T1000 (cell line): ENCODE data around the gene GJB1.

Source experiments
- DNase-seq: peaks from one replicate; lab custom pipeline; 2025; ENCODE audit warnings: mixed read lengths; lab: John Stamatoyannopoulos, UW

The GJB1 gene

DNA sequence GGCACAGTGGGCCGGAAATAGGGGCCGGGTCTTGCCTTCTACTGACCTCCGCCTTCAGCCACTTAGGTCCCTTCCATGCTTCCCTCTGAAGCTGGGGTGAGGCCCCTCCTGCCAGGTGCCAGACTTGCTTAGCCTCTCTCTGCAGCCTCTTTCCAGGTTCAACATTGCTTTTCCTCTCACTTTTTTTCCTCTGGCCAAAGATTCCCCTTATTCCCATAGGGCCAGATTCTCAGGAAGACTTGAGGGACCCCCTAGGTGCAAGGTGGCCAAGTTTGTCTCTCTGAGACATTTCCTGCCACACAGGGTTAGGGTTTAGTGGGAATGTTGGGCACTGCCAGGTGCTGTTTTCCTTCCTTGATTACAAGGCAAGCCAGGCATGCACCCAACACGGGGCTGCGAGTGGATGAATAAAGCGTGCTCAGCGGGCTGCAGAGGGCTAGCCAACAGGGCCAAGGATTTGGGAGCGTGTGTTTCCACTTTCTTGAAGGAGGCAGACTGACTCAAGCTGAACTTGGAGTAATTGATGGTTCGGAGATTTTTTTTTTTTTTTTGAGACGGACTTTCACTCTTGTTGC is 7.6 kb upstream of the GJB1 start:
- DNase-seq, result no peak

DNA sequence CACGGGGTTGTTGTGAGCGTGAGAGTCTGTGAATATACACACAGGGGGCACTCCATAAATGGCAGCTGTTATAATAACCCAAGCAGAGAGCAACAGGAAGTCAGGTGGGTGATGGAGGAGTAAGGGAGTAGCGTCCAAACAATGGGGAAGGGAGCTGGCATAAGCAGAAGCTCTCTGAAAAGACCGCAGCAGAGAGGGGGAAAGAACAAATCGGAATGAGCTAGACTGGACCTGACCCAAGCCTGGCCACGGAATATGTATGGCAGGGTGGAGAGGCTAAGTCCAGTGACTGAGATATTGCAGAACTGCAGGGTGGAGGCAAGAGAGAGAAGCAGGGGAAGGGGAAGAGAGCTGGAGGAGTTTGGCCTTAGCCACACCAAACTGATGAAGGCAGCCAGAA is 6.5 kb upstream of the GJB1 start:
- no peak for DNase-seq

DNA sequence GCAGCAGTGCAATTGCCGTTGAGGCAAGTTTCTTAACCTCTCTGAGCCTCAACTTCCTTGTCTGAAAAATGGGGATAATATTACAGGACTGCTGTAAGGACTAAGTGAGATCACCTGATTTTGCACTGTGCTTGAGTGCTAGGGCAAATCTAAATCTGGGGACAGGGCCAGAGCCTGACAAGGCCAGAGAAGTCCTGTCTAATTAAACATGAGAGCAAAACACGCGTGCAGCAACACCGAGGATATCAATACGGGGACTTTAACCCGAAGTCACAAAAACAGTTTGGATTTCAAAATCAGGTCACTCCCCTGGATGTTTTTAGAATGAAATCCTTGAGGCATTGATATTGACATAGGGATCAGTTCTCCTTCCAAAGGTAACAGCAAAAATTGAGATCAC is 5.7 kb upstream of the GJB1 start:
- DNase-seq, result no peak

DNA sequence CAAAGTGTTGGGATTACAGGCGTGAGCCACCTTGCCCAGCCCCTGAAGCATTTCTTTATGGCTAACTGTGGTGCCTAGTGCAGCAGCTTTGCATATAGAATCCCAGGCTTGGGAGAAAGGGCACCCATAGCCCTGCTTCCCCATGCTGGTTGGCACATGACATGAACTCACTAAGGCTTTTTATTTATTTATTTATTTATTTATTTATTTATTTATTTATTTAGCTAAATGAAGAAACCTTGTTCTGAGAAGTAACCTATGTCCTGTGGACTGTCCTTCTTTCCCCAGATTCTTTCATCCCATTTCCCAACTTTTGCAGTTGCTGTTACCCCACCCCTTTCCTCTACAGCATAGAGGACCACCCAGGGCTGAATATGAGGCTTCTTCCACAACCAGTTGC is 1.9 kb upstream of the GJB1 start:
- no peak for DNase-seq

DNA sequence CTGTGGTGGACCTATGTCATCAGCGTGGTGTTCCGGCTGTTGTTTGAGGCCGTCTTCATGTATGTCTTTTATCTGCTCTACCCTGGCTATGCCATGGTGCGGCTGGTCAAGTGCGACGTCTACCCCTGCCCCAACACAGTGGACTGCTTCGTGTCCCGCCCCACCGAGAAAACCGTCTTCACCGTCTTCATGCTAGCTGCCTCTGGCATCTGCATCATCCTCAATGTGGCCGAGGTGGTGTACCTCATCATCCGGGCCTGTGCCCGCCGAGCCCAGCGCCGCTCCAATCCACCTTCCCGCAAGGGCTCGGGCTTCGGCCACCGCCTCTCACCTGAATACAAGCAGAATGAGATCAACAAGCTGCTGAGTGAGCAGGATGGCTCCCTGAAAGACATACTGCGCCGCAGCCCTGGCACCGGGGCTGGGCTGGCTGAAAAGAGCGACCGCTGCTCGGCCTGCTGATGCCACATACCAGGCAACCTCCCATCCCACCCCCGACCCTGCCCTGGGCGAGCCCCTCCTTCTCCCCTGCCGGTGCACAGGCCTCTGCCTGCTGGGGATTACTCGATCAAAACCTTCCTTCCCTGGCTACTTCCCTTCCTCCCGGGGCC is 1.2 kb downstream of the GJB1 start:
- no peak for DNase-seq

DNA sequence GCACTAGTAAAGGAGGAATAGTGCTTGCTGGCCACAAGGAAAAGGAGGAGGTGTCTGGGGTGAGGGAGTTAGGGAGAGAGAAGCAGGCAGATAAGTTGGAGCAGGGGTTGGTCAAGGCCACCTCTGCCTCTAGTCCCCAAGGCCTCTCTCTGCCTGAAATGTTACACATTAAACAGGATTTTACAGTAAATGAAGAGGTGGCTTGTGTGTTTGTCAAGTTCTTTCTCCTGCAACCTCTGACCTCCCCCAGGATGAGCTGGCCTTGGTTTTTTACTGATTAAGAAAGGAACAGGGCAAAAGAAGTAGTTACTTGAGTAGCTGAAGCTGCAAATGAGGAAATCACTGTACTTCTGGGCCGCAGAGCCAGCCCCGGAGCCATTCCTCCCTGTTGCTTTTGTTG is 2.0 kb downstream of the GJB1 start:
- no peak for DNase-seq

DNA sequence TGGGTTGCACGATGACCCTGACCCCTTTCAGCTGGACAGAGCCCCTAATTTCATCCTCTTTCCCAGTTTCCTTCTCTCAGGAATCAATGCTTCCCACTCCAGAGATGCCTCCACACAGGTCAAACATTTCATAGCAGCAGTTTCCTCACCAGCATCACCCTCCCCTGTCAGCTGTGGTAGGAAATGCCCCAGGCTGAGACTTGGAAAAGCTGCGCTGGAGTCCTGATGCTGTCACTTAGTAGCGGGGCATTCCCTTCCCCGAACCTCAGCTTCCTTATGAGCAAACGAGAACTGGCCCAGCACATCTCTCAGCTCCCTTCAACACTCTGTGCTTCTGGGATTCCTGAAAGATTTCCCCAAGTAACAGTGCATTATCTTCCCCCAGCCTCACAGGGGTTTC is 2.7 kb downstream of the GJB1 start:
- no peak for DNase-seq

DNA sequence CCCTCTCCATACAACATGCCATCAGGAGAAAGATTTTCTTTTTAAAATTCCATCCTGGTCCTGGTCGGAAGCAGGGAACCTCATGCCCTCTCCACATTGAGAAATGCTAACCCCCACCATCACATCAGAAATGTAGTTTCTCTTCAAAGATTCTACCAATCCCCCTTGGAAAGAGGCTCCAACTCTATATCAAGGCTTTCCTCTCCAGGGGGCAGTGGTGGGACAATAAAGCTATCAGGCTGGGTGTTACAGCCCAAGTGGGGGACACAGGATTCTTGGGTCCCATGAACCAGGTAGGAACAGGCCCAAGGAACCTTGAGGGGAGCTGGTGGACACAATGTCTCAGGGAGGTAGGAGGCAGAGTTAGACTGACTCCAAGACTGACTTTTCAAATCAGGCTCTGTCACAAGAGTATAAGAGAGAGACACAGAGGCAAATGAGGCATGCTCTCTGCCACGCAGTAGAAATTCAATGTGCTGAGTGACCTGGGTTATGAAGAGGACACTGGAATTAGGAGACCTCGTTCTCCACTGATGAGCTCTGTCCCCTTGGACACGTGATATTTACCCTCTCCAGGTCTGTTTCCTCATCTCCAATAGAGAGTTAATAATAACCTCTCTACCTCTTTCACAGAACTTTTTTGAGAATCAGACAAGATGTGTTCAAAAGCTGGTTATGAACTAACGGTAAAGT is 4.5 kb downstream of the GJB1 start:
- DNase-seq, result no peak

DNA sequence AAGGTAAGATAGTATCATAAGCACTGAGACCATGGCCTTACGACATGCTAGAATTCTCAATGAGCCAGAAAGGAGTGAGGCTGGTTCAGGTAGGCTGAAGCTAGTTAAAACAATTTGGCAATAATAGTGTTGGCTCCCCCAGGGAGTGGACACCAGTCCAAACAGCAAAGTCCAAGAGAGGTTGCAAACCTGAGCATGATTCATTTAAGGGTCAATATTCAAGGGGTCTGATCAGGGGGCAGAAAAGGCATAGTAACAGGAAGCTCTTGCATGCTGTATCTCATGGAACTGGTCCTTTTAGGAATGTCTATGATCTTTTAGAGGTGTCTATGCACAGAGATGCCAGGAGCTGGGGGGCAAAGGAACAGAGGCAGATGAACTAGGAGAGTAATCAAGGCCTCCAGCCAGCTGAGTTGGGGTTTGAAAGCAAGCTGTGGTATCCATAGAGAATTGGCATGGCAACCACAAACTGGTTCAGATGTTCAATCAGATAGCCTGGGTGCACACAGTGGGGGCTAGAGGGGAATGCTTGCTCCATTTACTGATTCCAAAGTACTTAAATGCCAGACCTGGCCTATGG is 5.1 kb downstream of the GJB1 start:
- no peak for DNase-seq

DNA sequence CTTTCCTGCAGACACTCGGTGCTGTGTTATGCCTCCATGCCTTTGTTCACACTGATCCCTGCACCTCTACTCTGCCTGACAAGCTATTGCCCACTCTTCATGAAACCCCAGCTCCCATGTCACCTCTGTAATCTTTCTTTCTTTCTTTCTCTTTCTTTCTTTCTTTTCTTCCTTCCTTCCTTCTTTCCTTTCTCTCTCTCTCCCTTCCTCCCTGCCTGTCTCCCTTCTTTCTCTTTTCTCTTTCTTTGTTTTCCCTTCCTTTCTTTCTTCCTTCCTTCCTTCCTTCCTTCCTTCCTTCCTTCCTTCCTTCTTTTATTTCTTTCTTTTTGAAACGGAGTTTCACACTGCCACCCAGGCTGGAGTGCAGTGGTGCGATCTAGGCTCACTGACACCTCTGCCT is 12.5 kb downstream of the GJB1 start:
- DNase-seq, result no peak

DNA sequence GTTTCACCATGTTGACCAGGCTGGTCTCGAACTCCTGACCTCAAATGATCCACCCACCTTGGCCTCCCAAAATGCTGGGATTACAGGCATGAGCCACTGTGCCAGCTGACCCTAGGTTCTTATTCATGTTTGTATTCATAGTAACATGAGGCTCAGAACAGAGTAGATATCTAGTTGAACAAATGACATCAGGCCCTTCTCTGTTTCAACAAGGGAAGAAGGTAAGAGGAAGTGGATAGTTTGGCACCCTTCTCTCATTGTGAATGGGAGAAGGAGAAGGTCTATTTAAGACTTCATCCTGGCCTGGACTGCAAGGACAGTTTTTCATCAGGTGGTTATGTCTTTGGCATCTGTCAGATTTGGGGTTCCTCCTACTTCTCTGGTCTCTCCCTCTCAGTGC is 13.8 kb downstream of the GJB1 start:
- no peak for DNase-seq

DNA sequence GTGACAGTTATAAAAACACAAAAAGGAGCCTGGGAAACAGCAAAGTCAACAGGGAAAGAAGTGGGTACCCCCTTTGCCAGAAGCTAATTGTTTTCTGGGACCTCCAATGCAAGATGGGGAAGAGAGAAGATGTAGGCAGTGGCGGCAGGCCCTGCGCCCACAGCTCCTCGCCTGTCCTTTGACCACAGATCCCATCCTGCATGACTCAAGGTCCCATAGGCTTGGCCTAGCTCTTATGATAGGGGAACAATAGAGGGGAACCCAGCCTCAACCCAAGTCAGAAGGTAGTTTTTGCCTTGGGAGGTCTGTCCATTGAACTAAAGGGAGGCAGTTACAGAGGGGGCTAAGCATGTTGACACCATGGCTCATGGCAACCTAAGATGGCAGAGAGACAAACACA is 16.8 kb downstream of the GJB1 start:
- DNase-seq, result no peak

DNA sequence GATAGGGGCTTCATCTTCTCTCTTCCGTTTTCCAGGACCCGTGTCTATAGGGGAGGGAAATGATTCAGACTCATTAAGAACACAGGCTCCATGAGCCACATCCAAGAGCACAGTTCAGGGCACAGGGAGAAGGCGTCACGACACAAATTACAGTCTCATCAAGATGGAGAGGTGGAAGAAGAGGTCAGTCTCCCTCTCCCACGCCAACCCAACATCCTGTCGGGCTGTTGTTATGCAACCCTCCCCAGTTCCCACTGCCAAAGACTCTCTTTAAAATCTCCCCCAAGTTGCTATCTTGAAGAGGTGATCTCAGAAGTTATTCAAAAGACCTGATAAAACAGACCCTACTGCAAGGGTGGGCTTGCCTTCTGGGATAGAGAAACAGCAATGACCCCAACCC is 18.3 kb downstream of the GJB1 start:
- DNase-seq, result no peak

DNA sequence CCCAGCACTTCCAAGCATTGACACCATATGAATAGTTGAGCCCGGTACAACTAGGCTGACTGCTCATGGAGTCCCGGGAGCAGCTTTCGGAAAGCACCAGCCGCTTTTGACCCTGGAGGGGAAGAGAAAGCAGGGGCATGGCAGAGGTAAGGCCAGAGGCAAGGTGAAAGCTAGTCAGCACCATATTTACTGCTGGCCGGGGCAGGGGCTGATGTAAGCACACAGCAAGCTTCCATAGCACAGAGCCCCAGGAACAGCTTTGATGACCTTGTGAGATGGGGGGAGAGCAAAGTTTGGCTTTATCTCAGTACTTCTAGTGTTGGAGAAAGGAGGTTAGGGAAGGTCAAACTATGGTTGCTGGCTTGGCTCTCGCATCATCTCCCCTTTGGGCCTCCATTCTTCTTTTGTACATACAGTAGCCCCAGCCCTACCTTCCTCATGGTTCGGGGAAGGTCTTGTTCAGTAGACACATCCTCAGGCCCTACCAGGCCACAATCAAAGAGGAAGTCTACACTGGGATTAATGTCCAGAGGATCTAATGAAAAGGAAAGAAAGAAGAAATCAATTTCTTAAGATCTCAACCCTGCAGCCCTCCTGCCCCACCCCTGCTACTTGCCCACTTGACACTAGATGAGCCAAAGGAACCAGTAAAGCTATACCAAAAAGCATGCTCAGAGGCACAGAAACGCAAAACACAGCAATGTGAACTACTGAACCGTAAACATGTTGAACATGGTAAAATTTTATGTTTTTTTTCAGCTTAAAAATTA is 21.5 kb downstream of the GJB1 start:
- no peak for DNase-seq

DNA sequence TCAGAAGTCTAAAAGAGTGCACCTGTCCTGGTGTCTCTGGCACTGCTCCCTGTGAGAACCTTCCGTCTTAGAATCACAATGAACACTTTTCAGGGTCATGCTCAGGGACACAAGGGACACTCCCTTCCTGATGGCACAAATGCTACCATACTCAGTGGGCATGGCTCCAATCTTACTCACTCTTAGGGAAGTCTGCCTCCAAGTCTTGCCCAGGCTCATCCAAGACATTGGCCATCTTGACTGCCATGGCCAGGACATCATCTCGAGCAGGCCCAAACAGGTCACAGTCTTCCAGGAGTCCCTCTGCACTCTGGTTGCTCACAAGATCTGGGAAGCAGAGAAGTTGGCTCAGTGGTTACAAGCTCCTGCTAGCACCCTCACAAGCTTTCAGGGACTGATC is 22.1 kb downstream of the GJB1 start:
- DNase-seq, result no peak

DNA sequence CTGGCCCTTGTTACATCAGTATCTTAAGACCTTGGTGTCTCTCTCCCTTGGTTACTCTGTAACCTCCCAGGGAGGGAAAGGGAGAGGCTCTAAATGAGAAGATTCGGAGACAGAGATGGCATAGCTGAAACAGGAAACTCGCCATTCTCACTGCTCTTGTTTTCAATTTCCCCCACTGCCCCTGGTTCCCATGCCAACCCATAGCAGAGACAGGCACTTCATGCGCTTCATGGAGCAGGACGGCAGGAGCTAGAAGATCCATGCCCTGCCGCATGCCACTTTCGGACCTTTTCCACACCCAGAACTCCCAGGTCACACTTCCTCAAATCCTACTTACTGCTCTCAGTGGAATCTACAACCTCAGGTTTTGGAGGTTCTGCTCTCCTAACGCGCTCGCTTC is 27.8 kb downstream of the GJB1 start:
- DNase-seq, result no peak

DNA sequence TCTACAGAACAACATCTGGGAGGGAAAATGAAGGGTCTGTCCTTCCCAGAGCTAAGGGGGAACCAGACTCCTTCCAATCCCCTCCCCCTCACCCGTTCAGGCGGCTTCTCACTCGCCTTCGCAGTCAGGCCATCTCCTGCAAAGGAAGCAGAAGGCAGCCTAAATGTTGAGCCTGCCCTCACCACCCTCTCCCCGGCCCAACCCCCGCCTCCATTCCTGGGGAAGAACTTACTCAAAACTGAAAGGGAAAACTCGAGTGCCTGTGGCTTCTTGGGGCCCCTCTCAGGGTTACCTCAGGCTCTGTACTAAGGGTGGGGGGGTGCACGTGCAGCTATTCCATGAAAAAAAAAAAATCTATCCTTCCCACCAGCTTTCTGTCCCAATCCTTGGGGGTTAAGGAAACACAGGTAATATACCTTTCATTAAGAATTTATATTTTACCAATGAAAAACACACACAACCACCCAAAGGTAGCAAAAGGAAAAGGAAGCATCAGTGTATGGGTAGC is 28.5 kb downstream of the GJB1 start:
- no peak for DNase-seq

DNA sequence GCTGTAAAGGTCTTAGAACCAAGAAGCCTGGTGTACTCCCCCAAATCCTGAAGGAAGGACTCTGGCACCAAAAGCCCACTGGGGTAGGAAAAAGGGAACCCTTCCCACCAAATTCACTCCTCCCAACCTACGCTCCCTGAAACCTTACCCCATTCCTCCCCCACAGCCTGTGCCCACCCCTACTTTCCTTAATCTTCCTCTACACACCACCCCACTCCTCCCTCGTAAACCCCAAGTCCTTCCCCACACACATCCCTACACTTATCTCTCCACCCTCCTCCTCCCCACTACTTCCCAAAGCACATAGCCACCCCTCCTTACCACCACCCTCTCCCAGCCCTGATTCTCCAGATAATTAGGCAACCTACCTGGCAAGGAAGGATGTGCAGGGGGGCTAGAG is 29.2 kb downstream of the GJB1 start:
- DNase-seq, result no peak

DNA sequence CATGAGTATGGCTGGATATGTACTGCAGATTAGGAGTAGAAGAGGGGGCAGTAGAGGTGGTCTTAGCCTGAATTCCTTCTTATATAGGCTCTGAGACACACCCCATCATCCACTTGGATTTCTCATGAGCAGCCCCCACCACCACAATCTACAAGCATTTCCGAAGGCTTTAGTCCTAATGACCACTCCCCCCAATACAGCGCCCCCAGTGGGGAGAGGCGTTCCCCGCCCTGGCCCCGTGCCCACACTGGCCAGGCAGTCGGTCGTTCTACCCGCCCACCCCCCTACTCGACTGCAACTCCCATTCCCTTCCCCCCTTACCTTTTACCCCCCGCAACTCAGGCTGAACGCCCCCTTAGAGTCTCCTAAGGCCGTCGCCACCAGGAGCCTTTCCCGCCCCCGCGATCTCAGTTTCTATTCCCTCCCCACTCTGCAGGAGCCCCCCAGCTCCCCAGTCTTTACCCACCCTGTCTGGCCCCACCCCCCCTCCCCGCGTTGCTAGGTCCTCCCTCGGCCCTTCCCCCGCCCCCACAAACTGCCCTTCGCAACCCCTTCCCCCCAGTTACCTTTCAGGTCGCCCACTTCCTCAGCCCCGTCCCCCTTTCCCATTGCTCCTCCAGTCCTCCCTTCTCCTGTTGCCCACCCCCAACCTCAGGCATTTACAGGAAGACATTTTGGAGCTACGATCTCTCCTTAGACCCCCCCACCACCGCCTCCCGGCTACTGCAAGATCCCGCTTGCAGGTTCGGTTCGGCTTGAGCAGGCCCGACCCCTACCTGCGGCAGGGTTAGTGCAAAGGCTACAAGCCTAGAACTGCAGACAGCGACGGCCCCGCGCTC is 30.4 kb downstream of the GJB1 start:
- no peak for DNase-seq

DNA sequence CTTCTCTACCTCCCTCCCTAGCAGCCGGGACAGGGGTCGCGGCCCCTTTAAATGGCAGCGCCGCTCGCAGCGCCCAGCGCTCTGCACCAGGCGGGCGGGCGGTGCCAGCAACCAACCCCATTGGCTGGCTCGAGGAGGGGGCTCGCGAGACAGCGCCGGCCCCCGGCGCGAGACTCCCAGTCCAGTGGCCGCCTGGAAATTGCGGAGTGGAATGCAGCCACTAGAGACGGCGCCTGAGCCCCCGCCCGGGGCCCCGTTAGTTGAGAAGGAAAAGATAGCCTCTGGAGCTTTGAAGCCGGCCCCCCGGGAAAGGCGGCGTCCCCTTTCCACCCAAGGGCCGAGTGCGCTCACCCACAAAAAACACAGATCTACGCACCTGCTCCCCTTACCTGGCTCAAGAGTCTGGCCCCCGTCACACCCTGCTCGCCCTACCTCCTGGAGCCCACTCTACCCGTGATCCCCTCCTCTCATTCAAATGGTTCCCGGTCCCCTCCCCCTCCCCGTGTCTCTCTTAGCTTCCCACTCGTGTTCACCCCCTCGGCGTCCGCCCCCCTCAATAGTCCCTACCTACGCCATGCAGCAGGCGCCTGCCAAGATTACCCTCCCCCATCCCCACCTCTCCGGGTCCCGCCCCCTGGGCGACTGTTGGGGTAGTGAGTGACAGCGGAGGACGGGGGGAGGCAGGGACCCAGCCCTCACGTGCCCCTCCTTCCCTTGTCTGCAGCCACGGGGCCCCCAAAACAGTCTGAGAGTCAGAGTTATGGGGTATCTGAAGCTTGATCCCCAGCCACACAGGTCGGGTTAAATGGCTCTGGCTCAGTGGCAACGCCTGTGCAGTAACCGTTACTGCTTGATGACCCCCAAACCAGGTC is 31.3 kb downstream of the GJB1 start, which contains the start of gene ZMYM3:
TSS of gene ZMYM3 (minus strand) at position 49 of the 872 bp plus-strand sequence. CDS start 885 bp downstream, outside the sequence.
- peak; percentile 61 for DNase-seq
